Measurements from ENCODE around the gene EXOSC5.

The EXOSC5 gene

DNA sequence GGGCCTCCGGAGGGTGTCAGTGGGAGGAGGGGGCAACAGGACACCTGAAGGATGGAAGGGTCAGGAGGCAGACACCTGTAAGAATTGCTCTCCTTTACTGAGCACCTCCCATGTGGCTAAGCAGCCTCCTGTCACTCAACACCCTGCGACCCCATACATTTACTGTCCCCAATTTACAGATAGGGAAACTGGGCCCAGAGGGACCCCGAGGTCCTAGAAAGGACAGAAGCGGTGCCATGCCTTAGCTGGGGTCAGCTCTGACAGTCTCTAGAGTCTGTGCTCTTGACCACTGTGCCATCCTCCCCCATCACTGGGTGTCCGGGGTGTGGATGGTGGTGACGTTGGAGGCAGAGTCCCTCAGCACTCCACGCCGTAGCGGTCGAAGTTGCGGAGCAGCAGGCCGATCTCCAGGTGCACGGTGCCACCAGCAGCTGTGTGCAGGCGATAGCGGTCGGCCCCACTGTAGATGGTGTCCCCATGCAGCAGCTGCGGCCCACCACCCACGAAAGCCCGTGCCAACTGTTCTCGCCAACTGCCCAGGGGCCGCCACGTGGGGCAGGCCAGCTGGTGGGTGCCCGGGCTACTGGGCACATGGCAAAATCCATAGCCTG lies 42.7 kb downstream of the EXOSC5 start:
- Histone ChIP-seq H3K4me2 (ENCODE audit: low read depth, low read length, poor library complexity, severe bottlenecking) (peak overlapping the region; percentile 42), H3K27ac (ENCODE audit: low read depth, low read length) (0 out of 2 replicates have a peak overlapping the region, but pooled peaks have one; percentile 22), H2AFZ (ENCODE audit: low read depth, low read length, severe bottlenecking) (no peak overlapping the region), H3K4me3 (ENCODE audit: insufficient read depth, low read length, poor library complexity, severe bottlenecking) (no peak overlapping the region), H4K20me1 (ENCODE audit: low read depth, low read length) (peaks cover 4% of the 10 kb centered on the region; the same call in 1 of the 2 replicates), H3K9me2 (replicated peaks; ENCODE audit: insufficient read depth, low read length) (no peaks in the 10 kb centered on the region), H3K27me3 (ENCODE audit: low read length) (no peaks in the 10 kb centered on the region), H3F3A (ENCODE audit: insufficient read depth) (peaks cover 4% of the 10 kb centered on the region; the same call in 1 of the 2 replicates), H3K79me2 (ENCODE audit: insufficient read depth, low read length) (peaks cover 38% of the 10 kb centered on the region), H3K9ac (ENCODE audit: low read length) (peak overlapping the region; percentile 94), H3K36me3 (ENCODE audit: low read length) (no peaks in the 10 kb centered on the region), H3K9me3 (ENCODE audit: insufficient read depth, low read length) (no peaks in the 10 kb centered on the region)
- TF ChIP-seq, protein P1, sequence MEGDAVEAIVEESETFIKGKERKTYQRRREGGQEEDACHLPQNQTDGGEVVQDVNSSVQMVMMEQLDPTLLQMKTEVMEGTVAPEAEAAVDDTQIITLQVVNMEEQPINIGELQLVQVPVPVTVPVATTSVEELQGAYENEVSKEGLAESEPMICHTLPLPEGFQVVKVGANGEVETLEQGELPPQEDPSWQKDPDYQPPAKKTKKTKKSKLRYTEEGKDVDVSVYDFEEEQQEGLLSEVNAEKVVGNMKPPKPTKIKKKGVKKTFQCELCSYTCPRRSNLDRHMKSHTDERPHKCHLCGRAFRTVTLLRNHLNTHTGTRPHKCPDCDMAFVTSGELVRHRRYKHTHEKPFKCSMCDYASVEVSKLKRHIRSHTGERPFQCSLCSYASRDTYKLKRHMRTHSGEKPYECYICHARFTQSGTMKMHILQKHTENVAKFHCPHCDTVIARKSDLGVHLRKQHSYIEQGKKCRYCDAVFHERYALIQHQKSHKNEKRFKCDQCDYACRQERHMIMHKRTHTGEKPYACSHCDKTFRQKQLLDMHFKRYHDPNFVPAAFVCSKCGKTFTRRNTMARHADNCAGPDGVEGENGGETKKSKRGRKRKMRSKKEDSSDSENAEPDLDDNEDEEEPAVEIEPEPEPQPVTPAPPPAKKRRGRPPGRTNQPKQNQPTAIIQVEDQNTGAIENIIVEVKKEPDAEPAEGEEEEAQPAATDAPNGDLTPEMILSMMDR (IDR thresholded peaks at IDR 0.05; ENCODE audit: insufficient read depth, low read length, poor library complexity, severe bottlenecking) = no peak
- TF ChIP-seq EZH2phosphoT487 (conservative IDR thresholded peaks at IDR 0.05; ENCODE audit: low read length) = no peak

DNA sequence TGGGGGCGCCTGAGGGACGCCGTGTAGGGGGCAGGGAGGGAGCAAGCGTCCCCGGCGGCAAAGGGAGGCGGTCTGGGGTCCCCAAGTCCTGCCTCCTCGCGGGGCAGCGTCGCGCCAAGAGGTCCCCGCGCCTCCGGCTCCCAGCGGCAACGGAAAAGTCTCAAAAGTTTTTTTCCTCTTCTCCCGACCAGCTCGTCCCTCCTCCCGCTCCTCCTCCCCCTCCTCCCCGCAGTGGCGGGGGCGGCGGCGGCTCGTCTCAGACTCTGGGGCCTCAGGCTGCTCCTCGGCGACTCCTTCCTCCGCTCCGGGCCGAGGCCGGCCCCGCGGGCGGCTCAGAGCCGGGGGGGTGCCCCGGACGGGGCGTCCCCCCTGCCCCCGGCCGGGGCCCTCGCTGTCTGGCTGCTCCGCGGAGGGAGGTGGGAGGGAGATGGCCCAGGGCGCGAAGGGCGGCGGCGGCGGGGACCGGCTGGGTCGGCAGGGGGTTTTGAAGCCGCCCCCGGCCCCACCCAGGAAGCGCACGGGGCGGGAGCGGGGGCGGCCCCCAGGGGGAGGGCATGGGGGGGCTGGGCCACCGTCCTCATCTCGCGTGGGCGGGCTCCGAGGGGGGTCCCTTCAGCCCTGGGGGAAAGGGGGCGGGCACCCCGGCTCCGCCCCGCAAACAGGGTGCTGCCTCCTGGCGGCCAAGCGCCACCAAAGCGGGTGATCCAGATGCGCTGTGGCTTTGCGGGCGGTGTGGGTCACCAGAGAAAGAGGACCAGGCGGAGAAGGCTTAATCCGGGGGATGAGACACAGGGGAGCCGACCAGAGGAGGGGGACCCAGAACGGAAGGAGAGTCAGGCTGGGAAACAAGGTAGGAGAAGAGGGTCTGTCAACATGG lies 43.5 kb downstream of the EXOSC5 start, which contains the start of gene TGFB1:
TGFB1 (minus strand) TSS at position 457 of the 877 bp plus-strand sequence. CDS start 878 bp downstream, outside the sequence.
- peak within 1 kb of the TSS; percentile 92 for H3K4me3 ChIP-seq (ENCODE audit: insufficient read depth, low read length, poor library complexity, severe bottlenecking)
- no peak for TF ChIP-seq EZH2phosphoT487 (conservative IDR thresholded peaks at IDR 0.05; ENCODE audit: low read length)
- TF ChIP-seq, protein P1 (IDR thresholded peaks at IDR 0.05; ENCODE audit: insufficient read depth, low read length, poor library complexity, severe bottlenecking) = peak; percentile 95
- peaks cover 4% of the 10 kb centered on the region; the same call in 1 of the 2 replicates for H4K20me1 ChIP-seq (ENCODE audit: low read depth, low read length)
- peak within 1 kb of the TSS; percentile 86 for H3K27ac ChIP-seq (ENCODE audit: low read depth, low read length)
- H3K36me3 ChIP-seq (ENCODE audit: low read length) = no peaks in the 10 kb centered on the region
- H3K79me2 ChIP-seq (ENCODE audit: insufficient read depth, low read length) = peaks cover 46% of the 10 kb centered on the region
- H3K9me3 ChIP-seq (ENCODE audit: insufficient read depth, low read length) = no peaks in the 10 kb centered on the region
- H3K4me2 ChIP-seq (ENCODE audit: low read depth, low read length, poor library complexity, severe bottlenecking) = peak within 1 kb of the TSS; percentile 74
- H3F3A ChIP-seq (ENCODE audit: insufficient read depth) = peaks cover 4% of the 10 kb centered on the region; the same call in 1 of the 2 replicates
- no peaks in the 10 kb centered on the region for H3K9me2 ChIP-seq (replicated peaks; ENCODE audit: insufficient read depth, low read length)
- no peaks in the 10 kb centered on the region for H3K27me3 ChIP-seq (ENCODE audit: low read length)
- peak within 1 kb of the TSS; percentile 94 for H3K9ac ChIP-seq (ENCODE audit: low read length)
- H2AFZ ChIP-seq (ENCODE audit: low read depth, low read length, severe bottlenecking) = peak within 1 kb of the TSS; percentile 47

DNA sequence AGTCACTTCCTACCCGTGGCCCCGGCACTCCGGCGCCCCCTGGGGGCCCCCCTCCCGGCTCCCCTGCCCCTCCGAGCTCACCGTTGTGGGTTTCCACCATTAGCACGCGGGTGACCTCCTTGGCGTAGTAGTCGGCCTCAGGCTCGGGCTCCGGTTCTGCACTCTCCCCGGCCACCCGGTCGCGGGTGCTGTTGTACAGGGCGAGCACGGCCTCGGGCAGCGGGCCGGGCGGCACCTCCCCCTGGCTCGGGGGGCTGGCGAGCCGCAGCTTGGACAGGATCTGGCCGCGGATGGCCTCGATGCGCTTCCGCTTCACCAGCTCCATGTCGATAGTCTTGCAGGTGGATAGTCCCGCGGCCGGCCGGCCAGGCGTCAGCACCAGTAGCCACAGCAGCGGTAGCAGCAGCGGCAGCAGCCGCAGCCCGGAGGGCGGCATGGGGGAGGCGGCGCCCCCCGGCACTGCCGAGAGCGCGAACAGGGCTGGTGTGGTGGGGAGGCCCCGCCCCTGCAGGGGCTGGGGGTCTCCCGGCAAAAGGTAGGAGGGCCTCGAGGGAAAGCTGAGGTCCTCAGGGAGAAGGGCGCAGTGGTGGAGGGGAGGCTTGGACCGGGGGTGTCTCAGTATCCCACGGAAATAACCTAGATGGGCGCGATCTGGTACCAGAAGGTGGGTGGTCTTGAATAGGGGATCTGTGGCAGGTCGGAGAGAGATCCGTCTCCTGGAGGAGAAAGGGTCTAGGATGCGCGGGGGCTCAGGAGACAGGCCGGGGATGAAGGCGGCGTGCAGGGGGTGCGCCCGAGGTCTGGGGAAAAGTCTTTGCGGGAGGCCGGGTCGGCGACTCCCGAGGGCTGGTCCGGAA lies 44.3 kb downstream of the EXOSC5 start:
- peak overlapping the region; percentile 94 for H3K9ac ChIP-seq (ENCODE audit: low read length)
- no peak for TF ChIP-seq EZH2phosphoT487 (conservative IDR thresholded peaks at IDR 0.05; ENCODE audit: low read length)
- TF ChIP-seq, protein P1 (IDR thresholded peaks at IDR 0.05; ENCODE audit: insufficient read depth, low read length, poor library complexity, severe bottlenecking) = peak; percentile 97
- no peaks in the 10 kb centered on the region for H3K9me2 ChIP-seq (replicated peaks; ENCODE audit: insufficient read depth, low read length)
- H3K27me3 ChIP-seq (ENCODE audit: low read length) = no peaks in the 10 kb centered on the region
- H3K9me3 ChIP-seq (ENCODE audit: insufficient read depth, low read length) = no peaks in the 10 kb centered on the region
- H3K4me2 ChIP-seq (ENCODE audit: low read depth, low read length, poor library complexity, severe bottlenecking) = peak overlapping the region; percentile 74
- H3K4me3 ChIP-seq (ENCODE audit: insufficient read depth, low read length, poor library complexity, severe bottlenecking) = peak overlapping the region; percentile 92
- peaks cover 48% of the 10 kb centered on the region for H3K79me2 ChIP-seq (ENCODE audit: insufficient read depth, low read length)
- H3K27ac ChIP-seq (ENCODE audit: low read depth, low read length) = peak overlapping the region; percentile 86
- peaks cover 4% of the 10 kb centered on the region; the same call in 1 of the 2 replicates for H3F3A ChIP-seq (ENCODE audit: insufficient read depth)
- peaks cover 3% of the 10 kb centered on the region; the same call in 1 of the 2 replicates for H3K36me3 ChIP-seq (ENCODE audit: low read length)
- H2AFZ ChIP-seq (ENCODE audit: low read depth, low read length, severe bottlenecking) = peak overlapping the region; percentile 47
- H4K20me1 ChIP-seq (ENCODE audit: low read depth, low read length) = peaks cover 4% of the 10 kb centered on the region; the same call in 1 of the 2 replicates

All from SU-DHL-6 (cell line).